Measurements from ENCODE around the gene SP1. TPM values are rescaled to one million over a fixed set of nuclear protein-coding genes. Genes with fewer than 3 reads are reported as not detected.

The SP1 gene
- total RNA-seq, 1 donor from 2014 or later: 112 TPM

GRCh38 chr12:53465679-53466078 lies 85.7 kb downstream of the SP1 start:
- peaks cover 5% of the 10 kb centered on the region for H3K4me1 Mint-ChIP-seq

More at GRCh38 chr12:53465679-53466078, 85.7 kb downstream of the SP1 start:
- no peak overlapping the region for H3K27ac Mint-ChIP-seq
- DNase-seq (ENCODE audit: low spot score in 2 of 2, unreplicated experiment in 2 of 2): no peak
- no peaks in the 10 kb centered on the region for H3K27me3 Mint-ChIP-seq (ENCODE audit: low read depth)
- peaks cover 59% of the 10 kb centered on the region for H3K36me3 Mint-ChIP-seq
- H3K9me3 Mint-ChIP-seq: no peaks in the 10 kb centered on the region
- H3K4me3 Mint-ChIP-seq: no peak overlapping the region
- TF ChIP-seq, protein P1, sequence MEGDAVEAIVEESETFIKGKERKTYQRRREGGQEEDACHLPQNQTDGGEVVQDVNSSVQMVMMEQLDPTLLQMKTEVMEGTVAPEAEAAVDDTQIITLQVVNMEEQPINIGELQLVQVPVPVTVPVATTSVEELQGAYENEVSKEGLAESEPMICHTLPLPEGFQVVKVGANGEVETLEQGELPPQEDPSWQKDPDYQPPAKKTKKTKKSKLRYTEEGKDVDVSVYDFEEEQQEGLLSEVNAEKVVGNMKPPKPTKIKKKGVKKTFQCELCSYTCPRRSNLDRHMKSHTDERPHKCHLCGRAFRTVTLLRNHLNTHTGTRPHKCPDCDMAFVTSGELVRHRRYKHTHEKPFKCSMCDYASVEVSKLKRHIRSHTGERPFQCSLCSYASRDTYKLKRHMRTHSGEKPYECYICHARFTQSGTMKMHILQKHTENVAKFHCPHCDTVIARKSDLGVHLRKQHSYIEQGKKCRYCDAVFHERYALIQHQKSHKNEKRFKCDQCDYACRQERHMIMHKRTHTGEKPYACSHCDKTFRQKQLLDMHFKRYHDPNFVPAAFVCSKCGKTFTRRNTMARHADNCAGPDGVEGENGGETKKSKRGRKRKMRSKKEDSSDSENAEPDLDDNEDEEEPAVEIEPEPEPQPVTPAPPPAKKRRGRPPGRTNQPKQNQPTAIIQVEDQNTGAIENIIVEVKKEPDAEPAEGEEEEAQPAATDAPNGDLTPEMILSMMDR (IDR thresholded peaks at IDR 0.05; ENCODE audit: unreplicated experiment): no peak

Other genes with a start within 250 kb of the SP1 start
- gene ZNF740, start 199.5 kb upstream of the SP1 start, total RNA-seq: 96.5 to 105 TPM (median 97.5 TPM) in 3 replicates
- 120 to 129 TPM (median 125 TPM) in 3 replicates for gene CSAD, start 199.3 kb upstream of the SP1 start, total RNA-seq
- gene ITGB7, start 172.9 kb upstream of the SP1 start, total RNA-seq: 3.2 to 4.9 TPM (median 4.6 TPM) in 3 replicates
- gene RARG, start 148.0 kb upstream of the SP1 start, total RNA-seq: 66.6 to 72.2 TPM (median 71.6 TPM) in 3 replicates
- 15.7 to 20.8 TPM (median 15.9 TPM) in 3 replicates for gene ESPL1, start 111.9 kb upstream of the SP1 start, total RNA-seq
- 328 to 339 TPM (median 338 TPM) in 3 replicates for gene PFDN5, start 84.6 kb upstream of the SP1 start, total RNA-seq
- gene MYG1, start 80.5 kb upstream of the SP1 start, total RNA-seq: 50.1 to 55.9 TPM (median 53.8 TPM) in 3 replicates
- gene AAAS, start 58.6 kb upstream of the SP1 start, total RNA-seq: 77.2 to 85.4 TPM (median 84.8 TPM) in 3 replicates
- gene SP7, start 43.8 kb upstream of the SP1 start, total RNA-seq: 0.27 to 0.62 TPM (median 0.47 TPM) in 3 replicates
- 11.1 to 13.8 TPM (median 12.3 TPM) in 3 replicates for gene AMHR2, start 43.7 kb downstream of the SP1 start, total RNA-seq
- 74.1 to 87.4 TPM (median 76.2 TPM) in 3 replicates for gene PRR13, start 61.6 kb downstream of the SP1 start, total RNA-seq
- 1,058 to 1,073 TPM (median 1,066 TPM) in 3 replicates for gene PCBP2, start 71.9 kb downstream of the SP1 start, total RNA-seq
- 35.4 to 41.8 TPM (median 37.0 TPM) in 3 replicates for gene MAP3K12, start 119.3 kb downstream of the SP1 start, total RNA-seq
- gene TARBP2, start 121.1 kb downstream of the SP1 start, total RNA-seq: 45.6 to 50.5 TPM (median 50.4 TPM) in 3 replicates
- not detected in 3 replicates for gene NPFF, start 127.3 kb downstream of the SP1 start, total RNA-seq
- gene ATF7, start 246.2 kb downstream of the SP1 start, total RNA-seq: 35.4 to 38.6 TPM (median 36.3 TPM) in 3 replicates